K562 (cell line): ENCODE measurements around the gene RMI1. TPM values are rescaled to one million over a fixed set of nuclear protein-coding genes. Genes with fewer than 3 reads are reported as not detected.

ENCODE experiments used
- CBX8 ChIP-seq: fragments of 200-600 bp; sonication (generic); IDR thresholded peaks from 2 replicates; pipeline ENCODE4 v1.6.1; 2012; ENCODE audit warnings: borderline replicate concordance, mixed run types, low read depth, mild to moderate bottlenecking, moderate library complexity, mixed read lengths, low read length, control low read depth, inconsistent platforms; ENCODE audit not compliant: poor library complexity, severe bottlenecking; ENCODE audit errors: extremely low read depth
- DDX20 ChIP-seq: fragments of 450-650 bp; IDR thresholded peaks from 2 replicates; pipeline ENCODE4 v1.6.1; 2016; ENCODE audit warnings: missing genetic modification characterization, low read depth, mild to moderate bottlenecking, missing compliant biosample characterization, moderate library complexity
- DLX4 ChIP-seq: fragments of 250-450 bp; sonication (Bioruptor Pico); IDR thresholded peaks from 2 replicates; pipeline ENCODE4 v1.6.1; 2021; ENCODE audit warnings: mild to moderate bottlenecking
- E2F8 ChIP-seq: fragments of 450-650 bp; IDR thresholded peaks from 2 replicates; pipeline ENCODE4 v1.7.1; 2018; ENCODE audit warnings: mild to moderate bottlenecking, low read depth; ENCODE audit not compliant: partially characterized antibody
- ESRRB ChIP-seq: fragments of 250-450 bp; sonication (Bioruptor Pico); IDR thresholded peaks from 2 replicates; pipeline ENCODE4 v1.5.0; 2020; ENCODE audit warnings: mild to moderate bottlenecking, moderate library complexity, borderline replicate concordance
- GABPB2 ChIP-seq: fragments of 250-450 bp; sonication (Bioruptor Pico); conservative IDR thresholded peaks from 2 replicates; pipeline ENCODE4 v1.5.1; 2021; ENCODE audit warnings: mild to moderate bottlenecking
- HDAC2 ChIP-seq: fragments of 450-650 bp; IDR thresholded peaks from 2 replicates; pipeline ENCODE4 v1.6.1; 2016; ENCODE audit warnings: mild to moderate bottlenecking
- HMGN3 ChIP-seq: IDR thresholded peaks from 2 replicates; pipeline ENCODE4 v1.6.1; 2011; ENCODE audit warnings: borderline replicate concordance, low read depth, mild to moderate bottlenecking, mixed read lengths, low read length; ENCODE audit not compliant: insufficient read length; ENCODE audit errors: extremely low read depth
- JUND ChIP-seq, 2 experiments: IDR thresholded peaks; 2 replicates in 1 of 2; 3 replicates in 1 of 2; pipeline ENCODE4 v1.6.1; 2011; ENCODE audit warnings: borderline replicate concordance in 2 of 2, low read depth in 2 of 2, low read length in 2 of 2, improper control_type of control experiment in 1 of 2, missing biosample characterization in 1 of 2, missing genetic modification characterization in 1 of 2, missing genetic modification reagents in 1 of 2
- MEIS2 ChIP-seq: fragments of 450-650 bp; IDR thresholded peaks from 2 replicates; pipeline ENCODE4 v1.6.1; 2014; ENCODE audit warnings: mild to moderate bottlenecking; ENCODE audit not compliant: partially characterized antibody
- MNT ChIP-seq, 2 experiments: fragments of 450-650 bp; conservative IDR thresholded peaks; 2 replicates each; pipeline ENCODE4 v1.6.1; 2017; ENCODE audit warnings: mild to moderate bottlenecking in 2 of 2, moderate library complexity in 2 of 2
- NFRKB ChIP-seq: fragments of 450-650 bp; IDR thresholded peaks from 2 replicates; pipeline ENCODE4 v1.6.1; 2016; ENCODE audit warnings: low read depth
- NR1H2 ChIP-seq: sonication (generic); formaldehyde crosslinking; IDR thresholded peaks from 2 replicates; pipeline ENCODE4 v1.4.0; 2020; ENCODE audit warnings: mild to moderate bottlenecking, missing genetic modification reagents
- SP1 ChIP-seq: sonication (generic); formaldehyde crosslinking; IDR thresholded peaks from 2 replicates; pipeline ENCODE4 v1.8.1; 2022; ENCODE audit warnings: mild to moderate bottlenecking, missing genetic modification reagents
- TBP ChIP-seq: optimal IDR thresholded peaks from 2 replicates; pipeline ENCODE3; 2011; ENCODE audit warnings: low read depth, low read length, improper control_type of control experiment
- ZFPM2 ChIP-seq: fragments of 250-450 bp; sonication (Bioruptor Pico); IDR thresholded peaks from 2 replicates; pipeline ENCODE4 v1.5.1; 2022; ENCODE audit warnings: mild to moderate bottlenecking
- ZNF699 ChIP-seq: fragments of 250-450 bp; sonication (Bioruptor Pico); IDR thresholded peaks from 2 replicates; pipeline ENCODE4 v1.8.0; 2021; ENCODE audit warnings: mild to moderate bottlenecking, moderate library complexity; ENCODE audit not compliant: insufficient replicate concordance
- ZNF740 ChIP-seq, 3 experiments: fragments of 200-800 bp in 1 of 3; sonication (Bioruptor generic) in 1 of 3; sonication (generic) in 1 of 3; formaldehyde crosslinking in 1 of 3; IDR thresholded peaks; 2 replicates each; pipeline versions ENCODE4 v1.6.1 to v1.8.0; 2016 to 2022; ENCODE audit warnings: mild to moderate bottlenecking in 2 of 3, missing compliant biosample characterization in 2 of 3, missing genetic modification characterization in 2 of 3, missing genetic modification reagents in 1 of 3
- ZNF785 ChIP-seq: fragments of 250-450 bp; sonication (Bioruptor Pico); IDR thresholded peaks from 2 replicates; pipeline ENCODE4 v1.4.0; 2020; ENCODE audit warnings: mild to moderate bottlenecking
- polyA plus RNA-seq, 8 experiments: library from polyadenylated mRNA; depleted of rRNA in 4 of 8; stranded (reverse) in 5 of 8; unstranded in 3 of 8; fragments of >200 nt; fragmentation: Nextera tagmentation in 2 of 8; fragmentation: Illumina TruSeq in 1 of 8; extraction: Ambion mirVana in 2 of 8; extraction: Trizol in 1 of 8; gene quantifications; 2 replicates each; pipeline versions ENCODE4 v1.2.1 to v1.2.3, GENCODE V29; 2011 to 2014; ENCODE audit warnings: inconsistent platforms in 1 of 8, missing spikeins in 1 of 8
- total RNA-seq, 7 experiments: library from RNA; depleted of rRNA in 6 of 7; stranded (reverse); fragments of >200 nt in 6 of 7; fragmentation: Illumina TruSeq in 2 of 7; extraction: Trizol in 2 of 7; gene quantifications; 2 replicates each; pipeline versions ENCODE4 v1.2.1 to v1.2.3, GENCODE V29; 2011 to 2021; ENCODE audit warnings: low replicate concordance in 1 of 7

Gene RMI1
- total and polyA plus RNA-seq, 9 of the 15 experiments (the other 6 are each of a cell fraction or from before 2014, with no cell fraction given) = 3.0 to 17.4 (median 10.6) TPM

GRCh38 chr9:83981126-83981871, 694 bp downstream of the RMI1 start (continued):
- no peak for TF ChIP-seq ZFPM2 (CRISPR knock-in tag)
- no peak for TF ChIP-seq NFRKB
- TF ChIP-seq JUND (IDR thresholded peaks at IDR 0.05; ENCODE audit: borderline replicate concordance, low read depth, low read length) = no peak
- no peak for TF ChIP-seq JUND (tag; IDR thresholded peaks at IDR 0.05; ENCODE audit: borderline replicate concordance, low read depth, low read length)
- no peak for TF ChIP-seq ESRRB (CRISPR knock-in tag)
- TF ChIP-seq HDAC2 = no peak
- TF ChIP-seq CBX8 = no peak
- TF ChIP-seq MNT (conservative IDR thresholded peaks at IDR 0.05) = 0 out of 4 replicates have a peak, but pooled peaks of 1 of the 2 experiments have one; percentile 3
- no peak for TF ChIP-seq TBP
- no peak for TF ChIP-seq GABPB2
- no peak for TF ChIP-seq ZNF785 (CRISPR knock-in tag)
- TF ChIP-seq DLX4 (CRISPR knock-in tag) = no peak
- no peak for TF ChIP-seq HMGN3
- TF ChIP-seq MEIS2 = no peak
- no peak for TF ChIP-seq NR1H2 (CRISPR knock-in tag)
- TF ChIP-seq ZNF699 (CRISPR knock-in tag) = no peak
- no peak for TF ChIP-seq SP1 (CRISPR knock-in tag)
- no peak for TF ChIP-seq E2F8
- no peak for TF ChIP-seq DDX20
- no peak for TF ChIP-seq ZNF740 (CRISPR knock-in tag; IDR thresholded peaks at IDR 0.05)
- no peak for TF ChIP-seq ZNF740 (tag; IDR thresholded peaks at IDR 0.05)
